HCT116 (cell line): ENCODE results near the gene LRRC74B. TPM values are rescaled to one million over a fixed set of nuclear protein-coding genes. Genes with fewer than 3 reads are reported as not detected.

Source experiments
- ATAC-seq: fragments of 200-7000 bp; cut with Tn5 transposase; 2 replicates; pipeline ENCODE4 v1.9.1; 2020; ENCODE audit warnings: mild to moderate bottlenecking, moderate library complexity
- BruUV-seq: library from RNA; stranded (reverse); fragments of 400-500 nt; replicated peaks from 2 replicates; lab custom pipeline; 2021; lab: Mats Ljungman, UMichigan
- CTCF ChIA-PET: fragments of 300-600 bp; sonication (Branson Sonifier 250); formaldehyde crosslinking; loops from one replicate; lab custom pipeline; 2021; ENCODE audit warnings: antibody characterized with exemption; lab: Charles Lee
- POLR2A ChIA-PET: fragments of 300-600, 350-600 bp; sonication (Branson Sonifier 250); formaldehyde crosslinking; loops from one replicate; lab custom pipeline; 2021; ENCODE audit warnings: antibody characterized with exemption; lab: Charles Lee
- RAD21 ChIA-PET, 2 experiments: fragments of 300-600 bp; sonication (Branson Sonifier 250); formaldehyde crosslinking; loops; one replicate each; lab custom pipeline; 2023; ENCODE audit warnings: low total read pairs in 2 of 2; ENCODE audit not compliant: uncharacterized antibody in 2 of 2, unreplicated experiment in 2 of 2, low non-redundant PET in 1 of 2; lab: Charles Lee
- DNase-seq: peaks from one replicate; pipeline ENCODE4 v3.0.0-alpha.2; 2010; ENCODE audit warnings: low read depth, low spot score
- H2AFZ ChIP-seq: fragments of 200-600 bp; shearing (Covaris generic), sonication (generic); 2 replicates; pipeline ENCODE4 v1.6.1; 2017; ENCODE audit warnings: low read depth, mixed run types, mixed read lengths, antibody characterized with exemption, low read length; ENCODE audit not compliant: poor library complexity, severe bottlenecking
- H3K27ac ChIP-seq: 2 replicates; pipeline ENCODE4 v1.5.1; 2012; ENCODE audit warnings: low read depth, low read length
- H3K27me3 ChIP-seq: fragments of 200-600 bp; sonication (generic); 2 replicates; pipeline ENCODE4 v1.6.1; 2016; ENCODE audit warnings: mixed run types, low read length, mixed read lengths; ENCODE audit not compliant: insufficient read depth
- H3K36me3 ChIP-seq, 2 experiments: fragments of 200-500 bp in 1 of 2; fragments of 200-600 bp in 1 of 2; sonication (Bioruptor generic) in 1 of 2; sonication (generic) in 1 of 2; 2 replicates each; pipeline versions ENCODE4 v1.5.1 to v1.6.1; 2014 to 2016; ENCODE audit warnings: low read length in 2 of 2, inconsistent platforms in 1 of 2, mixed read lengths in 1 of 2, mixed run types in 1 of 2; ENCODE audit not compliant: insufficient read depth in 2 of 2, control insufficient read depth in 1 of 2
- H3K4me1 ChIP-seq, 2 experiments: fragments of 200-600 bp in 1 of 2; sonication (generic) in 1 of 2; 2 replicates each; pipeline versions ENCODE4 v1.5.1 to v1.6.1; 2012 to 2017; ENCODE audit warnings: low read length in 2 of 2, inconsistent platforms in 1 of 2, mild to moderate bottlenecking in 1 of 2, mixed read lengths in 1 of 2, mixed run types in 1 of 2, moderate library complexity in 1 of 2; ENCODE audit not compliant: insufficient read depth in 2 of 2, control insufficient read depth in 1 of 2
- H3K4me2 ChIP-seq: fragments of 200-600 bp; sonication (generic); 2 replicates; pipeline ENCODE4 v1.6.1; 2017; ENCODE audit warnings: mixed run types, low read length, mixed read lengths
- H3K4me3 ChIP-seq, 2 experiments: fragments of 200-600 bp in 1 of 2; sonication (generic) in 1 of 2; replicated peaks in 1 of 2; 2 replicates each; pipeline ENCODE4 v1.5.1; 2011 to 2016; ENCODE audit warnings: low read length in 2 of 2, control low read depth in 1 of 2, low read depth in 1 of 2, mild to moderate bottlenecking in 1 of 2, mixed read lengths in 1 of 2, mixed run types in 1 of 2
- H3K79me2 ChIP-seq: fragments of 200-600 bp; sonication (generic); 2 replicates; pipeline ENCODE4 v1.6.1; 2017; ENCODE audit warnings: mild to moderate bottlenecking, mixed run types, low read length, moderate library complexity, mixed read lengths; ENCODE audit not compliant: insufficient read depth
- H3K9ac ChIP-seq: fragments of 200-600 bp; sonication (generic); 2 replicates; pipeline ENCODE4 v1.6.1; 2016; ENCODE audit warnings: low read length, mixed read lengths
- H3K9me2 ChIP-seq: fragments of 200-600 bp; sonication (generic), shearing (Covaris generic); 2 replicates; pipeline ENCODE4 v1.6.1; 2017; ENCODE audit warnings: mixed run types, mild to moderate bottlenecking, moderate library complexity; ENCODE audit not compliant: insufficient read depth
- H3K9me3 ChIP-seq, 2 experiments: fragments of 200-500 bp in 1 of 2; fragments of 200-600 bp in 1 of 2; sonication (Bioruptor generic) in 1 of 2; sonication (generic) in 1 of 2; 2 replicates each; pipeline ENCODE4 v1.6.1; 2014 to 2017; ENCODE audit warnings: low read length in 2 of 2, mixed read lengths in 2 of 2, inconsistent platforms in 1 of 2, low read depth in 1 of 2, mild to moderate bottlenecking in 1 of 2, mixed run types in 1 of 2, moderate library complexity in 1 of 2; ENCODE audit not compliant: control insufficient read depth in 1 of 2, insufficient read depth in 1 of 2
- H4K20me1 ChIP-seq: fragments of 200-600 bp; sonication (generic), shearing (Covaris generic); 2 replicates; pipeline ENCODE4 v1.6.1; 2017; ENCODE audit warnings: mixed run types, mild to moderate bottlenecking, moderate library complexity; ENCODE audit not compliant: insufficient read depth
- CEBPB ChIP-seq: IDR thresholded peaks from 2 replicates; pipeline ENCODE4 v1.6.1; 2012; ENCODE audit warnings: low read depth
- EZH2 ChIP-seq: fragments of 200-600 bp; sonication (generic); IDR thresholded peaks from 2 replicates; pipeline ENCODE4 v1.6.1; 2017; ENCODE audit warnings: antibody characterized with exemption, mixed run types
- FOSL1 ChIP-seq: IDR thresholded peaks from 2 replicates; pipeline ENCODE4 v1.6.1; 2012; ENCODE audit warnings: low read depth
- POLR2A ChIP-seq: IDR thresholded peaks from 2 replicates; pipeline ENCODE4 v1.7.0; 2011; ENCODE audit warnings: borderline replicate concordance; ENCODE audit not compliant: insufficient read depth, insufficient read length; ENCODE audit errors: extremely low read depth
- POLR2AphosphoS5 ChIP-seq: IDR thresholded peaks from 2 replicates; pipeline ENCODE4 v1.6.1; 2011; ENCODE audit warnings: mild to moderate bottlenecking, low read depth, low read length, moderate library complexity
- RAD21 ChIP-seq: IDR thresholded peaks from 2 replicates; pipeline ENCODE4 v1.6.1; 2012; ENCODE audit warnings: low read depth, mild to moderate bottlenecking
- SIN3A ChIP-seq: IDR thresholded peaks from 2 replicates; pipeline ENCODE4 v1.6.1; 2012; ENCODE audit warnings: low read depth
- SP1 ChIP-seq: IDR thresholded peaks from 2 replicates; pipeline ENCODE4 v1.6.1; 2012; ENCODE audit warnings: low read depth
- SRF ChIP-seq: IDR thresholded peaks from 2 replicates; pipeline ENCODE4 v1.6.1; 2012; ENCODE audit warnings: low read depth
- TCF7L2 ChIP-seq: IDR thresholded peaks from 2 replicates; pipeline ENCODE4 v1.7.0; 2011; ENCODE audit warnings: borderline replicate concordance, inconsistent platforms; ENCODE audit not compliant: insufficient read depth, insufficient read length; ENCODE audit errors: extremely low read depth
- ZNF274 ChIP-seq: fragments of 200-500 bp; sonication (Bioruptor generic); IDR thresholded peaks from 2 replicates; pipeline ENCODE4 v1.6.1; 2014; ENCODE audit warnings: mild to moderate bottlenecking, low read depth, low read length, inconsistent platforms
- intact Hi-C: fragments of 100-400 bp; cut with micrococcal nuclease; formaldehyde crosslinking; loops from 2 replicates; pipeline ENCODE4 v1.10.0; 2022
- total RNA-seq: library from RNA; stranded (reverse); gene quantifications from one replicate; pipeline ENCODE4 v1.2.1, GENCODE V29; 2021; ENCODE audit not compliant: unreplicated experiment
- TF ChIP-seq, protein P1 (sequence below): IDR thresholded peaks from 2 replicates; pipeline ENCODE4 v1.6.1; 2012
- TF ChIP-seq, protein P2 (sequence below): IDR thresholded peaks from 2 replicates; pipeline ENCODE4 v1.6.1; 2012; ENCODE audit warnings: low read depth

The LRRC74B gene
- total RNA-seq, 1 experiment from 2014 or later, result not detected

DNA sequence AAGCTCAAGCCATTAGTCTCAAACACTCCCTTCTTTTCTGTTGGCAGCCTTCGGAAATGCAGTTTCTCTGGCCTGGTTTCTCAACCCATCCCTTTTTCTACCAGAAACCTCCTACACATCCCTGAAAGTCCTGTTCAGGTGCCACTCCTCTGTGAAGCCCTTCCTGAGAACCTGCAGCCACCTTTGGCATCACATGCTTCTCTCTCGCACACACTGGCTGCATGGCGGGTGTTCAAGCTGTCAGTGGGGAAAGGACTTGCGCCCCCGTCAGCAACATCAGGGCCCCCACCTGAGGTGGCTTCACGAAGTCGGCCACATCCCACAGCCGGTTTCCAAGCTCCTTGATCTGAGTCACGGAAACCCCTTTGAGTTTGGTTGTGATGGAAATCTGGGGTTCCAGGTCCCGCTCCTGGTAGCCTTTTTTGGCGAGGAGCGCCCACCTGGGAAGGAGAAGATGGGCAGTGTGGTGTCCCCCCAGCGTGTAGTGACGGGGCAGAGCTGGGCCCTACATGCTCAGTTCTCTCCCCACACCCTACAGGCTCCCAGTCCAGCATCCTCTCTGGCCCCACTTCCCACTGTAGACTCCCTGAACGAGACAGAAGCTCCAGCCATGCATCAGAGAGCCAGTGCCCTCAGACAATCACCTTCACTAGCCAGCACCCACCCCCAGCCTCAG, 1.7 kb upstream of the LRRC74B start:
- Histone ChIP-seq H3K27ac (no peak overlapping the region), H3K9me3 (no peaks in the 10 kb centered on the region), H3K4me1 (peaks cover 0 to 31% of the 10 kb centered on the region in 2 experiments; a peak in 2 of 4 replicates), H3K36me3 (no peaks in the 10 kb centered on the region), H3K27me3 (no peaks in the 10 kb centered on the region), H4K20me1 (no peaks in the 10 kb centered on the region), H2AFZ (no peak overlapping the region), H3K4me3 (no peak overlapping the region), H3K79me2 (no peaks in the 10 kb centered on the region), H3K9me2 (no peaks in the 10 kb centered on the region), H3K9ac (no peak overlapping the region), H3K4me2 (0 out of 2 replicates have a peak overlapping the region, but pooled peaks have one; percentile 4)
- ChIA-PET RAD21 (no interaction called here), POLR2A (no interaction called here), CTCF (interaction anchor here (0.6 kb wide), 1 partner anchor 158 kb away, joined by 4 read pairs; no protein-coding TSS in a partner anchor)
- ATAC-seq (no peak), DNase-seq (no peak)
- TF ChIP-seq RAD21 (no peak), POLR2A (no peak), FOSL1 (no peak), EZH2 (no peak), SRF (no peak), ZNF274 (no peak), POLR2AphosphoS5 (no peak)
- TF ChIP-seq, protein P1, sequence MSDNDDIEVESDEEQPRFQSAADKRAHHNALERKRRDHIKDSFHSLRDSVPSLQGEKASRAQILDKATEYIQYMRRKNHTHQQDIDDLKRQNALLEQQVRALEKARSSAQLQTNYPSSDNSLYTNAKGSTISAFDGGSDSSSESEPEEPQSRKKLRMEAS, result no peak
- intact Hi-C loops, result no loop called here
- BruUV-seq, result no TSS peak

DNA sequence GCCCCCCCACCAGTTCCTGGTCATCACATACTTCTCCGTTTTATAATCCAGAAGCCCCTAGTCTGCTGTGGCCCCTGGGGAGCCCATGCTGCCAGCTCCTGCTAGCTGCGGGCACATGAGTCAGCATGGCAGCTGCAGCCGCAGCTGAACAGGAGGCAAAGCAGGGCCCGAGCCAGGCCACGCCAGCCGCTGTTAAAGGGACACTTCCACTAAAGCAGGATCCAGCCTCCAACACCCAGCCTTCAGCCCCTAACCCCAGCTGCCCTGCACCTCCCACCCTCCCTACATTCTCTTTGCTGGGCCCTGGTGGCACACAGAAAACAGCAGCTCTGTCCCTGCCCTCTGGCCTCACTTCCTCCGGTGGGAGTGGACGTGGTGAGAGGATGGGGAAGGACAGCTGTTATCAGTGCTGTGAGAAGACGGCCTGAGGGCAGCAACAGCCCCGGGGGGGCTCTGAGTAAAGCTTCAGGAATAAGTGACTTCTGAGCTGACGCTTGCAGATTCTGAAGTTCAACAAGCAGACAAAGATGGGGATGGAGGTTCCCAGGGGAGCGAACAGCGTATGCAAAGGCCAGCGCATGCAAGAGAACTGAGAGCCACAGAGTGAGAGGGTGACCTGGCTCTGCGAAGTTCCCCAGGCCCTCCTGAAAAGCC, 688 bp upstream of the LRRC74B start:
- ChIA-PET POLR2A (no interaction called here), RAD21 (no interaction called here), CTCF (interaction anchor here (1.1 kb wide), 1 partner anchor 24 kb away, joined by 3 read pairs; no protein-coding TSS in a partner anchor)
- ATAC-seq (no peak), DNase-seq (no peak)
- Histone ChIP-seq H3K9me3 (no peaks in the 10 kb centered on the region), H3K9me2 (no peaks in the 10 kb centered on the region), H3K27ac (no peak overlapping the region), H3K4me1 (peaks cover 0 to 31% of the 10 kb centered on the region in 2 experiments; a peak in 2 of 4 replicates), H4K20me1 (no peaks in the 10 kb centered on the region), H2AFZ (peak overlapping the region; percentile 65), H3K36me3 (no peaks in the 10 kb centered on the region), H3K79me2 (no peaks in the 10 kb centered on the region), H3K4me2 (peak overlapping the region; percentile 60), H3K27me3 (no peaks in the 10 kb centered on the region), H3K9ac (no peak overlapping the region), H3K4me3 (no peak overlapping the region)
- intact Hi-C loops, result no loop called here
- no TSS peak for BruUV-seq
- TF ChIP-seq TCF7L2, result no peak
- no peak for TF ChIP-seq SP1
- no peak for TF ChIP-seq SIN3A
- TF ChIP-seq, protein P2, sequence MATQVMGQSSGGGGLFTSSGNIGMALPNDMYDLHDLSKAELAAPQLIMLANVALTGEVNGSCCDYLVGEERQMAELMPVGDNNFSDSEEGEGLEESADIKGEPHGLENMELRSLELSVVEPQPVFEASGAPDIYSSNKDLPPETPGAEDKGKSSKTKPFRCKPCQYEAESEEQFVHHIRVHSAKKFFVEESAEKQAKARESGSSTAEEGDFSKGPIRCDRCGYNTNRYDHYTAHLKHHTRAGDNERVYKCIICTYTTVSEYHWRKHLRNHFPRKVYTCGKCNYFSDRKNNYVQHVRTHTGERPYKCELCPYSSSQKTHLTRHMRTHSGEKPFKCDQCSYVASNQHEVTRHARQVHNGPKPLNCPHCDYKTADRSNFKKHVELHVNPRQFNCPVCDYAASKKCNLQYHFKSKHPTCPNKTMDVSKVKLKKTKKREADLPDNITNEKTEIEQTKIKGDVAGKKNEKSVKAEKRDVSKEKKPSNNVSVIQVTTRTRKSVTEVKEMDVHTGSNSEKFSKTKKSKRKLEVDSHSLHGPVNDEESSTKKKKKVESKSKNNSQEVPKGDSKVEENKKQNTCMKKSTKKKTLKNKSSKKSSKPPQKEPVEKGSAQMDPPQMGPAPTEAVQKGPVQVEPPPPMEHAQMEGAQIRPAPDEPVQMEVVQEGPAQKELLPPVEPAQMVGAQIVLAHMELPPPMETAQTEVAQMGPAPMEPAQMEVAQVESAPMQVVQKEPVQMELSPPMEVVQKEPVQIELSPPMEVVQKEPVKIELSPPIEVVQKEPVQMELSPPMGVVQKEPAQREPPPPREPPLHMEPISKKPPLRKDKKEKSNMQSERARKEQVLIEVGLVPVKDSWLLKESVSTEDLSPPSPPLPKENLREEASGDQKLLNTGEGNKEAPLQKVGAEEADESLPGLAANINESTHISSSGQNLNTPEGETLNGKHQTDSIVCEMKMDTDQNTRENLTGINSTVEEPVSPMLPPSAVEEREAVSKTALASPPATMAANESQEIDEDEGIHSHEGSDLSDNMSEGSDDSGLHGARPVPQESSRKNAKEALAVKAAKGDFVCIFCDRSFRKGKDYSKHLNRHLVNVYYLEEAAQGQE, result no peak
- no peak for TF ChIP-seq POLR2AphosphoS5
- no peak for TF ChIP-seq CEBPB
- no peak for TF ChIP-seq EZH2
